Neural cell (in vitro differentiated cells): ENCODE data around the gene ASMTL.

ENCODE experiments used
- EP300 ChIP-seq: fragments of 450-650 bp; conservative IDR thresholded peaks from 2 replicates; pipeline ENCODE4 v1.6.1; 2014; ENCODE audit warnings: antibody characterized with exemption, mild to moderate bottlenecking, moderate library complexity; ENCODE audit not compliant: poor library complexity, severe bottlenecking
- POLR2AphosphoS5 ChIP-seq: IDR thresholded peaks from 2 replicates; pipeline ENCODE4 v1.6.1; 2012
- TF ChIP-seq, protein P1 (sequence below): fragments of 450-650 bp; IDR thresholded peaks from 2 replicates; pipeline ENCODE4 v1.5.1; 2014; ENCODE audit warnings: antibody characterized with exemption, mild to moderate bottlenecking, moderate library complexity; ENCODE audit not compliant: poor library complexity, severe bottlenecking
- TF ChIP-seq, protein P2 (sequence below): IDR thresholded peaks from 2 replicates; pipeline ENCODE4 v1.6.1; 2012; ENCODE audit warnings: borderline replicate concordance

DNA sequence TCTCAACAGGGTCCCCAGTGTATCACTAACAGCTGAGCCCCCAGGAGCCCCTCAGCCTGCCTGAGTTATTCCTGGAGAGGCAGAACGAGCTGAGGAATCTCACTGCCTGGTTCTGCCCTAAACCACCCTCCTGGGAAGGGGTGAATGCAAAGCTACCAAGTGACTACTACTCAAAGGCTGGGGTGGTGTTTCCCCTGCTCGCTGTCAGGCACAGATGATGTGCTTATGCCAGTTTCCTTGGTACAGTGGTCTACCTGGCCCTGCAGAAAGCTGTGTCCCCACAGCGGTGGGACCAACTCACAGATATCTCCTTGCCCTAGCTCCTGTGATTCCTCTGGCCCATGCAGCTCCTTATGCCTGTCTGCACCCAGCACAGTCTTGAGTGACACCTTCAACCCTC lies 35.4 kb upstream of the ASMTL start:
- TF ChIP-seq, protein P1, sequence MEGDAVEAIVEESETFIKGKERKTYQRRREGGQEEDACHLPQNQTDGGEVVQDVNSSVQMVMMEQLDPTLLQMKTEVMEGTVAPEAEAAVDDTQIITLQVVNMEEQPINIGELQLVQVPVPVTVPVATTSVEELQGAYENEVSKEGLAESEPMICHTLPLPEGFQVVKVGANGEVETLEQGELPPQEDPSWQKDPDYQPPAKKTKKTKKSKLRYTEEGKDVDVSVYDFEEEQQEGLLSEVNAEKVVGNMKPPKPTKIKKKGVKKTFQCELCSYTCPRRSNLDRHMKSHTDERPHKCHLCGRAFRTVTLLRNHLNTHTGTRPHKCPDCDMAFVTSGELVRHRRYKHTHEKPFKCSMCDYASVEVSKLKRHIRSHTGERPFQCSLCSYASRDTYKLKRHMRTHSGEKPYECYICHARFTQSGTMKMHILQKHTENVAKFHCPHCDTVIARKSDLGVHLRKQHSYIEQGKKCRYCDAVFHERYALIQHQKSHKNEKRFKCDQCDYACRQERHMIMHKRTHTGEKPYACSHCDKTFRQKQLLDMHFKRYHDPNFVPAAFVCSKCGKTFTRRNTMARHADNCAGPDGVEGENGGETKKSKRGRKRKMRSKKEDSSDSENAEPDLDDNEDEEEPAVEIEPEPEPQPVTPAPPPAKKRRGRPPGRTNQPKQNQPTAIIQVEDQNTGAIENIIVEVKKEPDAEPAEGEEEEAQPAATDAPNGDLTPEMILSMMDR = no peak
- TF ChIP-seq EP300 (no peak), POLR2AphosphoS5 (no peak)
- TF ChIP-seq, protein P2, sequence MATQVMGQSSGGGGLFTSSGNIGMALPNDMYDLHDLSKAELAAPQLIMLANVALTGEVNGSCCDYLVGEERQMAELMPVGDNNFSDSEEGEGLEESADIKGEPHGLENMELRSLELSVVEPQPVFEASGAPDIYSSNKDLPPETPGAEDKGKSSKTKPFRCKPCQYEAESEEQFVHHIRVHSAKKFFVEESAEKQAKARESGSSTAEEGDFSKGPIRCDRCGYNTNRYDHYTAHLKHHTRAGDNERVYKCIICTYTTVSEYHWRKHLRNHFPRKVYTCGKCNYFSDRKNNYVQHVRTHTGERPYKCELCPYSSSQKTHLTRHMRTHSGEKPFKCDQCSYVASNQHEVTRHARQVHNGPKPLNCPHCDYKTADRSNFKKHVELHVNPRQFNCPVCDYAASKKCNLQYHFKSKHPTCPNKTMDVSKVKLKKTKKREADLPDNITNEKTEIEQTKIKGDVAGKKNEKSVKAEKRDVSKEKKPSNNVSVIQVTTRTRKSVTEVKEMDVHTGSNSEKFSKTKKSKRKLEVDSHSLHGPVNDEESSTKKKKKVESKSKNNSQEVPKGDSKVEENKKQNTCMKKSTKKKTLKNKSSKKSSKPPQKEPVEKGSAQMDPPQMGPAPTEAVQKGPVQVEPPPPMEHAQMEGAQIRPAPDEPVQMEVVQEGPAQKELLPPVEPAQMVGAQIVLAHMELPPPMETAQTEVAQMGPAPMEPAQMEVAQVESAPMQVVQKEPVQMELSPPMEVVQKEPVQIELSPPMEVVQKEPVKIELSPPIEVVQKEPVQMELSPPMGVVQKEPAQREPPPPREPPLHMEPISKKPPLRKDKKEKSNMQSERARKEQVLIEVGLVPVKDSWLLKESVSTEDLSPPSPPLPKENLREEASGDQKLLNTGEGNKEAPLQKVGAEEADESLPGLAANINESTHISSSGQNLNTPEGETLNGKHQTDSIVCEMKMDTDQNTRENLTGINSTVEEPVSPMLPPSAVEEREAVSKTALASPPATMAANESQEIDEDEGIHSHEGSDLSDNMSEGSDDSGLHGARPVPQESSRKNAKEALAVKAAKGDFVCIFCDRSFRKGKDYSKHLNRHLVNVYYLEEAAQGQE = no peak
